Esophagus muscularis mucosa (tissue), 3 donors: ENCODE measurements around the gene TBC1D8B.

ENCODE experiments used
- POLR2A ChIP-seq: fragments of 450-650 bp; IDR thresholded peaks from one replicate; pipeline ENCODE4 v1.6.1; 2017; ENCODE audit warnings: antibody characterized with exemption, moderate library complexity, mild to moderate bottlenecking, low read depth
- TF ChIP-seq, protein P1 (sequence below), 3 experiments: fragments of 200-600 bp in 2 of 3; fragments of 450-650 bp in 1 of 3; sonication (generic) in 2 of 3; IDR thresholded peaks; one replicate each; pipeline ENCODE4 v1.5.1; 2017 to 2019; ENCODE audit warnings: antibody characterized with exemption in 3 of 3, mild to moderate bottlenecking in 2 of 3, moderate library complexity in 1 of 3

DNA sequence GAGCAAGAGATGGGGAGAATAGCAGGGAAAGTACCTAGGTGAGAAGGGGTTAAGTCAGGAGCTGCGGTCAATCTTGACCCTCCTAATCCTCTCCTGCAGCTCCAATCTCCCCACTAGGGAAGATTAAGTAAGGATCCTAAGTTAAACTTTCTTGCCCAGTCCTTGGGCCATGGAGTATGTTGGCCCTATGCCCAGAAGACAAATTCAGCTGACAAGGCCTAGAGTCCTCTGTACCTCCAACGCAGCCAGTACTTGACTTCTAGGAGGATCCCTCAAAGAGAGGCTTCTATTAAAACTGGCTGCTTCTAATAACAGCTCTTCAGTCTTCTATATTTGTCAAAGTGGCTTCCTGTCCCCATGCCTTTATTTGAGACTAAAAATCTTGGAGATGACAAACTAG lies 119.2 kb downstream of the TBC1D8B start:
- TF ChIP-seq, protein P1, sequence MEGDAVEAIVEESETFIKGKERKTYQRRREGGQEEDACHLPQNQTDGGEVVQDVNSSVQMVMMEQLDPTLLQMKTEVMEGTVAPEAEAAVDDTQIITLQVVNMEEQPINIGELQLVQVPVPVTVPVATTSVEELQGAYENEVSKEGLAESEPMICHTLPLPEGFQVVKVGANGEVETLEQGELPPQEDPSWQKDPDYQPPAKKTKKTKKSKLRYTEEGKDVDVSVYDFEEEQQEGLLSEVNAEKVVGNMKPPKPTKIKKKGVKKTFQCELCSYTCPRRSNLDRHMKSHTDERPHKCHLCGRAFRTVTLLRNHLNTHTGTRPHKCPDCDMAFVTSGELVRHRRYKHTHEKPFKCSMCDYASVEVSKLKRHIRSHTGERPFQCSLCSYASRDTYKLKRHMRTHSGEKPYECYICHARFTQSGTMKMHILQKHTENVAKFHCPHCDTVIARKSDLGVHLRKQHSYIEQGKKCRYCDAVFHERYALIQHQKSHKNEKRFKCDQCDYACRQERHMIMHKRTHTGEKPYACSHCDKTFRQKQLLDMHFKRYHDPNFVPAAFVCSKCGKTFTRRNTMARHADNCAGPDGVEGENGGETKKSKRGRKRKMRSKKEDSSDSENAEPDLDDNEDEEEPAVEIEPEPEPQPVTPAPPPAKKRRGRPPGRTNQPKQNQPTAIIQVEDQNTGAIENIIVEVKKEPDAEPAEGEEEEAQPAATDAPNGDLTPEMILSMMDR (IDR thresholded peaks at IDR 0.05), result no peak
- no peak for TF ChIP-seq POLR2A
